Erythroblast (primary cell): Measurements from ENCODE around the gene CYP2C19.
"Not testable (repeated sequence)": the region's sequence is repeated elsewhere in the genome, so short reads cannot be mapped to it uniquely, and the experiment has no call there.

ENCODE experiments used
- DNase-seq, 2 experiments: peaks; one replicate each; lab custom pipeline; 2025; lab: John Stamatoyannopoulos, UW
- GATA1 ChIP-seq: IDR thresholded peaks from 2 replicates; pipeline ENCODE4 v1.6.1; 2011; ENCODE audit warnings: low read depth, mild to moderate bottlenecking, control low read depth, low read length, moderate library complexity
- POLR2A ChIP-seq: IDR thresholded peaks from 2 replicates; pipeline ENCODE4 v1.6.1; 2011; ENCODE audit warnings: mild to moderate bottlenecking, low read length

Gene CYP2C19

DNA sequence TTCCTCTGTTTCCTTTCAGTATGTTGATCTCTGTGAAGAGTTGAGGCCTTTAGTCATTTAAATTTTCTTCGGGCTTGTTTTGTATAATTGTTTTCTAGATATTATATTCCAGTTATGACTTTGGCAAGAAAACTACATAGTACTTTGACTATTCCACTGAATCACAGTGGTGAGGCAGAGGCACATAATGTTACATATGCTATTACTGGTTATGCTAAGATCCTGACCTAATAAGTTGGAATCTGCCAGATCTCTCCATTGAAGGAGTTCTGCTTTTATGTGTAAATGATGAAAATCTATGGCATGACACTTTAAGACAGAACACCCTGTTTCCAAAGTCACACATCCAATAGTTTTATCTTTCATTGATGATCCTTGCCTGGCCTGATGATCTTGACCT is 83.7 kb downstream of the CYP2C19 start:
- TF ChIP-seq POLR2A (no peak), GATA1 (no peak)
- no peak for DNase-seq

DNA sequence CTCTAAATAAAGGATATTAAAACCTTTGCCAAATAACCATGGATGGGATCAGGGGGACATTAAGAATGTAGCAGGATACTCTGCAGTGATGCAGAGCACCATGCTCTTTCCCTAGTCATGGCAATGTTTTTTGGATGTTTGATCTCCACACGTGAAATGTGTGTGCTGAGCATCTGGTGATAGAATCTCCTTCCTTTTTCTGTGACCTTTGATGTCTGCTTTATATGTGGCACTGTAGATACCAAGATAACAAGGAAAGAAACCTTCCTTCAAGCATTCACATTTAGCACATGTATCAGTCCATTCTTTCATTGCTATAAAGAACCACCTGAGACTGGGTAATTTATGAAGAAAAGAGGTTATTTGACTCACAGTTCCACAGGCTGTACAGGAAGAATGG is 88.3 kb downstream of the CYP2C19 start:
- DNase-seq, result no peak
- TF ChIP-seq POLR2A, result no peak
- TF ChIP-seq GATA1, result no peak

GRCh38 chr10:94851263-94851662 is 88.8 kb downstream of the CYP2C19 start:
- TF ChIP-seq GATA1, result no peak
- no peak for DNase-seq

DNA sequence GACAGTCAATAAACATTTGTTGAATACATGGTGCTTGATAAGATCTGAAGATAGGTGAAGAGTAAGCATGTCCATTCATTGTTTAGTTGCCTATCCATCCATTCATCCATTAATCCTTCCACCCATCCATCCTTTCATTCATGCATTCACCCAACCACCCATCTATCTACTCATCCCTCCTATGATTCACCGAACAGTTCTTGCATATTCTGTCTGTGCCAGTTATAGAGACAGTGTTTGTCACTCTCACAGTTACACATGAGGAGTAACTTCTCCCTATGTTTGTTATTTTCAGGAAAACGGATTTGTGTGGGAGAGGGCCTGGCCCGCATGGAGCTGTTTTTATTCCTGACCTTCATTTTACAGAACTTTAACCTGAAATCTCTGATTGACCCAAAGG is 90.0 kb downstream of the CYP2C19 start:
- TF ChIP-seq GATA1 (no peak), POLR2A (no peak)
- no peak for DNase-seq

- DNase-seq, result no peak
- TF ChIP-seq POLR2A (no peak), GATA1 (no peak)
Observed at GRCh38 chr10:94853065-94853464, 90.6 kb downstream of the CYP2C19 start.

- TF ChIP-seq POLR2A (no peak), GATA1 (no peak)
- no peak for DNase-seq
Observed at GRCh38 chr10:94858005-94858404, 95.5 kb downstream of the CYP2C19 start.

GRCh38 chr10:94859086-94859485 is 96.6 kb downstream of the CYP2C19 start:
- TF ChIP-seq POLR2A (no peak), GATA1 (no peak)
- DNase-seq, result no peak

DNA sequence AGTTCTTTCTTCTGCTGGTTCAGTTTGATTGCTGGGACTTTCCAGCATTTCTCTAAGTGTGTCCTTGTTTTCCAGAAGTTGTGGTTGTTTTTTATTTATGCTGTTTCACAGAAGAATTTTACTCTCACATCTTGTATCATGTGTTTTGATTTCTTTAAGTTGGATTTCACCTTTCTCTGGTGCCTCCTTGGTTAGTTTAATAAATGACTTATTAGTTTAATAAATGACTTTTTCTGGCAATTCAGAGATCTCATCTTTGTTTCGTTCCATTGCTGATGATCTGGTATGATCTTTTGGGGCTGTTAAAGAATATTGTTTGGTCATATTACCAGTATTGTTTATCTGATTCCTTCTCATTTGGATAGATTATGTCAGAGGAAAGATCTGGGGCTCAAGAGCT is 116.2 kb downstream of the CYP2C19 start:
- no peak for DNase-seq
- TF ChIP-seq POLR2A, result no peak
- no peak for TF ChIP-seq GATA1

- no peak for DNase-seq
- TF ChIP-seq POLR2A (no peak), GATA1 (no peak)
Observed at GRCh38 chr10:94879214-94879613, 116.7 kb downstream of the CYP2C19 start.

GRCh38 chr10:94889123-94889522 is 126.6 kb downstream of the CYP2C19 start:
- DNase-seq, result no peak
- TF ChIP-seq GATA1, result no peak
- TF ChIP-seq POLR2A, result no peak

- DNase-seq, result no peak
- TF ChIP-seq GATA1 (no peak), POLR2A (no peak)
Observed at GRCh38 chr10:94890264-94891022, 128.0 kb downstream of the CYP2C19 start.

GRCh38 chr10:94898414-94898813 is 135.9 kb downstream of the CYP2C19 start:
- not testable (repeated sequence) for DNase-seq

DNA sequence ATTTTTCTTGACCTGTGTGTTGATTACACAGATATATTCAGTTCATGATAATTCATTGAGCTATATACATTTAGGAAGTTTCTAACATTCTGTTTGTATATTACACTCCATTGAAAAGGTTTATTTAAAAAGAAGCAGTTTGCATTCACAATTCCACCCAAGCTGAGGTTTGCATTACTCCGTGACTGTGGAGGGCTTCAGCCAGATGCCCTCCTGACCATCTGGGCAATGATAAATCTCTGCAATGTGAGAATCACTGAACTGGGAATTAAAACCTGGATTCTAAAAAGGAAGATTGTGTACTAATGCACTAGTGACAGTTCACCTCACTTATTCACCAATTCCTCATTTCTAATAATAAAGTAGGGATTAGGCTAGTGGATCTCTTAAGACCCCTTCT is 139.6 kb downstream of the CYP2C19 start:
- no peak for DNase-seq
- no peak for TF ChIP-seq POLR2A
- no peak for TF ChIP-seq GATA1

DNA sequence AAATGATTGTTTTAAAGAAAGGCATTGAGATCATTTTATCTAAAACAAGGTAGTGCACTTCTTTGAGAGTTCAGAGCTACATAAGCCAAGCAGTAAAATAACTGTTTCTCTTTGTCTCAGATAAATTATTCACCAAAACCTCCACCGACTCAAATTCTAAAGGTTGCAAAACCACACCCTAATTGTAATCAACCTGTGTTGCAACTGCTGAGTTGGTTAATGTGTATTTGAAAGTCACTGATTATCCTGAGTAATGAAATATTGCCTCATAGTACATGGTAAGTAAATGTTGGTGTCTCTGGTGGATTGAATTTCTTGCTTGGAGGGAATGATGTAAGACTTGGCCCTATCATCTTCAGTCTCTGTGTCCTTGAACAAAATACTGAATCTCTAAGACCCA is 140.1 kb downstream of the CYP2C19 start:
- no peak for TF ChIP-seq GATA1
- no peak for TF ChIP-seq POLR2A
- no peak for DNase-seq
